Purkinje cell (primary cell): Measurements from ENCODE around the gene WNT6. TPM values are rescaled to one million over a fixed set of nuclear protein-coding genes. Genes with fewer than 3 reads are reported as not detected.

ENCODE experiments used
- polyA plus RNA-seq: library from polyadenylated mRNA; unstranded; fragments of >200 nt; fragmentation: Nextera tagmentation; gene quantifications from 2 replicates; pipeline ENCODE4 v1.2.1, GENCODE V29; 2014

The WNT6 gene
- not detected in 2 replicates for polyA plus RNA-seq

DNA sequence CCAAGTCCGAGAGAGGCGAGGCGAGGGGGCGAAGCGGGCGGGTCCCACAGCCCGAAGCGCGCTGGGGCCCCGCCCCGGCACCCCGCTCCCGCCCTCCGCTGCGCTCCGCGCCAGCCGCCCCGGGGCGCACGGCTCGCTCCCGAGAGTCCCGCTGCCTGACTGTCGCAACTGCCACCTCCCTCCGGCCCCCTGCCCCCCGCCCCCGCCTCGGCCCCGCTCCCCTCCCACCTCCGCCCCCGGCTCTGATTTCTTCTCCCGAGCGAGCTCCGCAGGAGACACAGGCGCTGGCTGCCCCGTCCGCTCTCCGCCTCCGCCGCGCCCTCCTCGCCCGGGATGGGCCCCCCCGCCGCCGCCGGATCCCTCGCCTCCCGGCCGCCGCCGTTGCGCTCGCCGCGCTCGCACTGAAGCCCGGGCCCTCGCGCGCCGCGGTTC, at the start of gene WNT6:
TSS of gene WNT6 (plus strand) at position 250 of the 432 bp plus-strand sequence. CDS start 233 bp downstream, outside the sequence.

GRCh38 chr2:218831378-218831990, 28.1 kb upstream of the WNT6 start, which contains the start of gene PRKAG3:
Gene PRKAG3, minus strand, starts transcription at chr2:218831803.

DNA sequence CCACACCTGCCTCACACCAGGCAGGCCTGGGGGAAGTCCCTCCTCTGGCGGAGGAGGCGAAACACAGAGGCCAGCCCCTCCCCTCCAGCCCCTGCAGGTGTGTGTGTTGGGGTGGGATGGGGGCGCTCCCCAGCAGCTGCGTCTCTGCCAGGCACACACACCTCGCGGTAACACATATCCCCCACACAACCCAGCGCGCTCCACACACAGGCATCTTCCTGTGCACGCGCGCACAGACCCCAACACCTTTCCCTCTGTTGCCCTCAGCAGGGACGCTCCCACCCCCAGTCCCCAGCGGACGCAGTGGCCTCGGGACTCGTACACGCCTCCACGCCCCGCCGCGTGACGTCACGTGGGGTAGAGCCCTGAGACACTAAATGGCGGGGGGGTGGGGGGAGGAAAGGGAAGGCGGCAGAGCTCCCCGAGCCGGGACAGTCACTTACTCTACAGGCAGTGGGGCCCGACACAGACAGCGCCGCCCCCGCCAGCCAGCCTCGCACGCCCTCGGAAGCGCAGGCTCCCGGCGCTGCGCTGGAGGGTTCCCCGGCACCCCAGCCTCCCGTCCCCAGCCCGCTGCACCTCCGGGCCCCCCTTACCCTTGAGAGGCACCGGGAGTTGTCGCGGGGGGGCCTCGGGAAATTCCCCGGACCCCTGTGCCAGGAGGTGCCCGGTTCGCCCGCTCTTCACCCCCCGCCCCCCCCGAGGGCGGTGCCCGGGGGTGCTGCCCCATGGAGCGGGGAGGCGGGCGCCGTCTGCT, 20.7 kb downstream of the WNT6 start, which contains the start of gene WNT10A:
TSS of gene WNT10A (plus strand) at position 751 of the 757 bp plus-strand sequence. CDS start 144 bp downstream, outside the sequence.

Other genes with a start within 250 kb of the WNT6 start
- gene ZNF142, start 200.2 kb upstream of the WNT6 start, polyA plus RNA-seq: 2.4 and 2.9 TPM in 2 replicates
- gene BCS1L, start 200.1 kb upstream of the WNT6 start, polyA plus RNA-seq: 32.2 and 68.1 TPM in 2 replicates
- gene RNF25, start 187.8 kb upstream of the WNT6 start, polyA plus RNA-seq: 1.6 and 2.1 TPM in 2 replicates
- gene STK36, start 187.7 kb upstream of the WNT6 start, polyA plus RNA-seq: 1.7 and 3.4 TPM in 2 replicates
- 11.6 and 20.7 TPM in 2 replicates for gene TTLL4, start 149.0 kb upstream of the WNT6 start, polyA plus RNA-seq
- 2.8 and 3.6 TPM in 2 replicates for gene CYP27A1, start 77.7 kb upstream of the WNT6 start, polyA plus RNA-seq
- not detected in 2 replicates for gene PRKAG3, start 28.0 kb upstream of the WNT6 start, polyA plus RNA-seq
- not detected in 2 replicates for gene WNT10A, start 21.0 kb downstream of the WNT6 start, polyA plus RNA-seq
- gene CDK5R2, start 99.9 kb downstream of the WNT6 start, polyA plus RNA-seq: 1.2 and 1.6 TPM in 2 replicates
- gene FEV, start 125.4 kb downstream of the WNT6 start, polyA plus RNA-seq: not detected in 2 replicates
- gene CRYBA2, start 133.6 kb downstream of the WNT6 start, polyA plus RNA-seq: not detected in 2 replicates
- 2.5 TPM in 1 of 2 replicates, not detected in the other for gene CFAP65, start 181.7 kb downstream of the WNT6 start, polyA plus RNA-seq
- gene IHH, start 201.1 kb downstream of the WNT6 start, polyA plus RNA-seq: not detected in 2 replicates